GM12892 (cell line): Measurements from ENCODE around the gene TCAP.

Source experiments
- POLR2A ChIP-seq: IDR thresholded peaks from 2 replicates; pipeline ENCODE4 v1.6.1; 2011; ENCODE audit warnings: low read depth, low read length, control low read depth
- POLR2AphosphoS5 ChIP-seq: IDR thresholded peaks from 2 replicates; pipeline ENCODE4 v1.6.1; 2011; ENCODE audit warnings: low read depth, low read length, control low read depth
- TAF1 ChIP-seq: IDR thresholded peaks from 2 replicates; pipeline ENCODE4 v1.6.1; 2011; ENCODE audit warnings: low read depth, mild to moderate bottlenecking, control low read depth, low read length, borderline replicate concordance

DNA sequence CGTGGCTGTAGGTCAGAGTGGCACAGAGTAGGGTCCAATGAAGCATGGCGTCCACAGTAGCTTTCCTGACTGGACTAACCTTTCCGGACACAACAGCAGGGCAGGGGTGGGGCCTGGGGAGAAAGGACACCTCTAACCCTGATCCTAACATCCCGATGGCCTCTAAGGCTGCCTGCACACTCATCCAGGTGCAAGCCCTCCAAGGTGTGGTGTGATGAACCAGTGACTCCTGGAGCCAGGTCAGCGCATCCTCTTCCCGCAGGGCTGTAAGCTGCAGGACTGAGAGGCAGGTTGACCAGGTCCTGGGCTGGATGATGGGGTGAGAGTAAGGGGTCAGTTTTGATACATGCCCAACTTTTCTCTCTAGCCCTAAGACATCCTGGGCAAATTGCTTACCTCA lies 31.6 kb downstream of the TCAP start:
- TF ChIP-seq POLR2A (no peak), TAF1 (no peak), POLR2AphosphoS5 (no peak)
